GM19035 (cell line): ENCODE measurements around the gene CEACAM16.
"Not testable (repeated sequence)": the region's sequence is repeated elsewhere in the genome, so short reads cannot be mapped to it uniquely, and the experiment has no call there.

Experiments
- ATAC-seq: cut with Tn5 transposase; IDR thresholded peaks from one replicate; pipeline ENCODE4 v1.9.1; 2021; ENCODE audit not compliant: unreplicated experiment

Gene CEACAM16

GRCh38 chr19:44703336-44704078 is 4.6 kb downstream of the CEACAM16 start:
- no peak for ATAC-seq

- no peak for ATAC-seq
These were observed 6.0 kb downstream of the CEACAM16 start for GRCh38 chr19:44704982-44705381.

GRCh38 chr19:44705502-44706010 is 6.6 kb downstream of the CEACAM16 start:
- ATAC-seq: no peak

GRCh38 chr19:44706506-44707236 is 7.7 kb downstream of the CEACAM16 start:
- ATAC-seq: no peak

GRCh38 chr19:44707794-44708193 is 8.8 kb downstream of the CEACAM16 start:
- ATAC-seq: no peak

GRCh38 chr19:44708940-44709339 is 10.0 kb downstream of the CEACAM16 start:
- no peak for ATAC-seq

- ATAC-seq: not testable (repeated sequence)
These were observed 10.7 kb downstream of the CEACAM16 start for GRCh38 chr19:44709434-44710266.

GRCh38 chr19:44710483-44710882 is 11.5 kb downstream of the CEACAM16 start:
- ATAC-seq: no peak

- no peak for ATAC-seq
These were observed 14.0 kb downstream of the CEACAM16 start for GRCh38 chr19:44712864-44713515.

- no peak for ATAC-seq
These were observed 15.7 kb downstream of the CEACAM16 start for GRCh38 chr19:44714597-44715169.

- no peak for ATAC-seq
These were observed 18.7 kb downstream of the CEACAM16 start for GRCh38 chr19:44717603-44718002.

- ATAC-seq: no peak
These were observed 19.7 kb downstream of the CEACAM16 start for GRCh38 chr19:44718441-44719261.

- ATAC-seq: no peak
These were observed 20.3 kb downstream of the CEACAM16 start for GRCh38 chr19:44719262-44719701.

- ATAC-seq: not testable (repeated sequence)
These were observed 21.4 kb downstream of the CEACAM16 start for GRCh38 chr19:44720396-44720795.

GRCh38 chr19:44720945-44721344 is 22.0 kb downstream of the CEACAM16 start:
- ATAC-seq: no peak

GRCh38 chr19:44721369-44721768 is 22.4 kb downstream of the CEACAM16 start:
- not testable (repeated sequence) for ATAC-seq

- no peak for ATAC-seq
These were observed 23.5 kb downstream of the CEACAM16 start for GRCh38 chr19:44722131-44723121.

GRCh38 chr19:44723299-44723951 is 24.5 kb downstream of the CEACAM16 start:
- no peak for ATAC-seq
